Stimulated activated naive B cell treated with anti-CD40 and anti-IgM and Interleukin-4, amounts not matched to agents 10 μg/mL and 1 μg/mL and 100 μg/mL, for 72 hours (primary cell): ENCODE results near the gene GGA1.
A peak's percentile ranks its signal among the peaks of the same experiment; 100 is the strongest.

ENCODE experiments used
- ATAC-seq, 2 donors: fragments of 150-1000 bp; cut with Tn5 transposase; replicated peaks; 2 replicates each; pipeline ENCODE4 v1.10.0; 2021; ENCODE audit warnings: moderate library complexity in 1 of 2
- DNase-seq: peaks from one replicate; pipeline ENCODE4 v3.0.0; 2021
- H3K27ac Mint-ChIP-seq: one replicate; pipeline ENCODE4 v1.8.0; 2022; ENCODE audit warnings: mild to moderate bottlenecking, mixed read lengths
- H3K27me3 Mint-ChIP-seq, 2 donors: one replicate each; pipeline ENCODE4 v1.8.0; 2022; ENCODE audit warnings: mixed read lengths in 2 of 2
- H3K36me3 Mint-ChIP-seq, 2 donors: one replicate each; pipeline ENCODE4 v1.8.0; 2022; ENCODE audit warnings: mixed read lengths in 2 of 2, mild to moderate bottlenecking in 1 of 2
- H3K4me1 Mint-ChIP-seq, 2 donors: one replicate each; pipeline ENCODE4 v1.8.0; 2022; ENCODE audit warnings: mixed read lengths in 2 of 2, mild to moderate bottlenecking in 1 of 2
- H3K4me3 Mint-ChIP-seq, 2 donors: one replicate each; pipeline ENCODE4 v1.8.0; 2022; ENCODE audit warnings: mild to moderate bottlenecking in 2 of 2, mixed read lengths in 2 of 2, moderate library complexity in 1 of 2
- H3K9me3 Mint-ChIP-seq, 2 donors: one replicate each; pipeline ENCODE4 v1.8.0; 2022; ENCODE audit warnings: mixed read lengths in 2 of 2, mild to moderate bottlenecking in 1 of 2

The GGA1 gene

GRCh38 chr22:37636186-37636948, 27.7 kb downstream of the GGA1 start:
- Mint-ChIP-seq H3K27ac (peak overlapping the region; percentile 20), H3K9me3 (no peaks in the 10 kb centered on the region), H3K4me1 (peaks cover 45 to 90% of the 10 kb centered on the region in 2 donors), H3K36me3 (peaks cover 11 to 12% of the 10 kb centered on the region in 2 donors), H3K27me3 (no peaks in the 10 kb centered on the region), H3K4me3 (peak overlapping the region in 1 of 2 donors; percentile 55)
- DNase-seq = no peak
- ATAC-seq = peak in 1 of 2 donors; percentile 2

- no peak for ATAC-seq
- H3K27me3 Mint-ChIP-seq = no peaks in the 10 kb centered on the region
- H3K4me1 Mint-ChIP-seq = peaks cover 44 to 90% of the 10 kb centered on the region in 2 donors
- no peaks in the 10 kb centered on the region for H3K9me3 Mint-ChIP-seq
- H3K36me3 Mint-ChIP-seq = peaks cover 8 to 12% of the 10 kb centered on the region in 2 donors
- DNase-seq = no peak
- H3K4me3 Mint-ChIP-seq = no peak overlapping the region
- H3K27ac Mint-ChIP-seq = no peak overlapping the region
Measured at GRCh38 chr22:37636949-37637273, 28.3 kb downstream of the GGA1 start.

- H3K4me1 Mint-ChIP-seq = peaks cover 46 to 92% of the 10 kb centered on the region in 2 donors
- no peak for ATAC-seq
- H3K27ac Mint-ChIP-seq = peak overlapping the region; percentile 91
- H3K9me3 Mint-ChIP-seq = no peaks in the 10 kb centered on the region
- H3K27me3 Mint-ChIP-seq = no peaks in the 10 kb centered on the region
- H3K36me3 Mint-ChIP-seq = peaks cover 17 to 21% of the 10 kb centered on the region in 2 donors
- peak overlapping the region; percentile 96 to 100 for H3K4me3 Mint-ChIP-seq
- no peak for DNase-seq
Measured at GRCh38 chr22:37638391-37639069, 29.9 kb downstream of the GGA1 start.

GRCh38 chr22:37639070-37639760, 30.6 kb downstream of the GGA1 start, which contains the start of gene SH3BP1:
TSS of gene SH3BP1 (plus strand) at chr22:37639669. CDS start at chr22:37639788, 119 bp downstream.
- no peaks in the 10 kb centered on the region for H3K9me3 Mint-ChIP-seq
- H3K36me3 Mint-ChIP-seq = peaks cover 22 to 25% of the 10 kb centered on the region in 2 donors
- ATAC-seq (peak; percentile 44 to 45), DNase-seq (no peak)
- H3K4me1 Mint-ChIP-seq = peaks cover 44 to 89% of the 10 kb centered on the region in 2 donors
- no peaks in the 10 kb centered on the region for H3K27me3 Mint-ChIP-seq
- peak within 1 kb of the TSS; percentile 96 to 100 for H3K4me3 Mint-ChIP-seq
- peak within 1 kb of the TSS; percentile 99 for H3K27ac Mint-ChIP-seq

- ATAC-seq (peak; percentile 15 to 29), DNase-seq (no peak)
- Mint-ChIP-seq H3K27me3 (no peaks in the 10 kb centered on the region), H3K4me3 (peak overlapping the region; percentile 96 to 100), H3K4me1 (peaks cover 36 to 82% of the 10 kb centered on the region in 2 donors), H3K36me3 (peaks cover 29 to 31% of the 10 kb centered on the region in 2 donors), H3K27ac (peak overlapping the region; percentile 99), H3K9me3 (no peaks in the 10 kb centered on the region)
Measured at GRCh38 chr22:37639771-37640590, 31.3 kb downstream of the GGA1 start.

- ATAC-seq = no peak
- no peaks in the 10 kb centered on the region for H3K9me3 Mint-ChIP-seq
Measured at GRCh38 chr22:37640591-37641560, 32.2 kb downstream of the GGA1 start.

GRCh38 chr22:37641561-37641949, 32.9 kb downstream of the GGA1 start:
- no peaks in the 10 kb centered on the region for H3K9me3 Mint-ChIP-seq
- DNase-seq (no peak), ATAC-seq (no peak)
- no peaks in the 10 kb centered on the region for H3K27me3 Mint-ChIP-seq
- peaks cover 34 to 35% of the 10 kb centered on the region in 2 donors for H3K36me3 Mint-ChIP-seq
- peaks cover 34 to 66% of the 10 kb centered on the region in 2 donors for H3K4me1 Mint-ChIP-seq
- H3K4me3 Mint-ChIP-seq = no peak overlapping the region
- H3K27ac Mint-ChIP-seq = no peak overlapping the region

More at GRCh38 chr22:37640591-37641560, 32.2 kb downstream of the GGA1 start:
- Mint-ChIP-seq H3K36me3 (peaks cover 32% of the 10 kb centered on the region in 2 donors), H3K4me3 (peak overlapping the region; percentile 96 to 100), H3K27me3 (no peaks in the 10 kb centered on the region), H3K4me1 (peaks cover 36 to 73% of the 10 kb centered on the region in 2 donors), H3K27ac (peak overlapping the region; percentile 99)
- no peak for DNase-seq

GRCh38 chr22:37643225-37643847, 34.7 kb downstream of the GGA1 start:
- peak; percentile 71 for DNase-seq
- ATAC-seq = peak; percentile 79 to 83
- Mint-ChIP-seq H3K4me1 (peaks cover 30 to 48% of the 10 kb centered on the region in 2 donors), H3K27me3 (no peaks in the 10 kb centered on the region), H3K4me3 (peak overlapping the region; percentile 18 to 51), H3K9me3 (no peaks in the 10 kb centered on the region), H3K27ac (peak overlapping the region; percentile 47), H3K36me3 (peaks cover 42 to 46% of the 10 kb centered on the region in 2 donors)

GRCh38 chr22:37647317-37647716, 38.7 kb downstream of the GGA1 start:
- H3K27me3 Mint-ChIP-seq = no peaks in the 10 kb centered on the region
- peaks cover 16 to 17% of the 10 kb centered on the region in 2 donors for H3K4me1 Mint-ChIP-seq
- ATAC-seq (no peak), DNase-seq (no peak)
- no peak overlapping the region for H3K27ac Mint-ChIP-seq
- no peaks in the 10 kb centered on the region for H3K9me3 Mint-ChIP-seq
- no peak overlapping the region for H3K4me3 Mint-ChIP-seq
- peaks cover 46 to 64% of the 10 kb centered on the region in 2 donors for H3K36me3 Mint-ChIP-seq

GRCh38 chr22:37647928-37648327, 39.3 kb downstream of the GGA1 start:
- DNase-seq (no peak), ATAC-seq (no peak)
- Mint-ChIP-seq H3K9me3 (no peaks in the 10 kb centered on the region), H3K36me3 (peaks cover 42 to 65% of the 10 kb centered on the region in 2 donors), H3K4me3 (no peak overlapping the region), H3K27ac (peak overlapping the region; percentile 57), H3K4me1 (peaks cover 11% of the 10 kb centered on the region in 2 donors), H3K27me3 (no peaks in the 10 kb centered on the region)

GRCh38 chr22:37650463-37651136, 42.0 kb downstream of the GGA1 start:
- Mint-ChIP-seq H3K4me3 (no peak overlapping the region), H3K27me3 (no peaks in the 10 kb centered on the region)

More at GRCh38 chr22:37650463-37651136, 42.0 kb downstream of the GGA1 start:
- peaks cover 35 to 61% of the 10 kb centered on the region in 2 donors for H3K36me3 Mint-ChIP-seq
- H3K27ac Mint-ChIP-seq = no peak overlapping the region
- no peaks in the 10 kb centered on the region for H3K9me3 Mint-ChIP-seq
- no peak for ATAC-seq
- no peak for DNase-seq
- H3K4me1 Mint-ChIP-seq = peaks cover 2 to 6% of the 10 kb centered on the region in 2 donors
